GM21619 (cell line): Measurements from ENCODE around the gene RAB19.
"Not testable (repeated sequence)": the region's sequence is repeated elsewhere in the genome, so short reads cannot be mapped to it uniquely, and the experiment has no call there.

Experiments
- ATAC-seq: cut with Tn5 transposase; IDR thresholded peaks from one replicate; pipeline ENCODE4 v1.9.1; 2021; ENCODE audit not compliant: unreplicated experiment

The RAB19 gene

GRCh38 chr7:140400381-140400780 lies 3.5 kb upstream of the RAB19 start:
- no peak for ATAC-seq

DNA sequence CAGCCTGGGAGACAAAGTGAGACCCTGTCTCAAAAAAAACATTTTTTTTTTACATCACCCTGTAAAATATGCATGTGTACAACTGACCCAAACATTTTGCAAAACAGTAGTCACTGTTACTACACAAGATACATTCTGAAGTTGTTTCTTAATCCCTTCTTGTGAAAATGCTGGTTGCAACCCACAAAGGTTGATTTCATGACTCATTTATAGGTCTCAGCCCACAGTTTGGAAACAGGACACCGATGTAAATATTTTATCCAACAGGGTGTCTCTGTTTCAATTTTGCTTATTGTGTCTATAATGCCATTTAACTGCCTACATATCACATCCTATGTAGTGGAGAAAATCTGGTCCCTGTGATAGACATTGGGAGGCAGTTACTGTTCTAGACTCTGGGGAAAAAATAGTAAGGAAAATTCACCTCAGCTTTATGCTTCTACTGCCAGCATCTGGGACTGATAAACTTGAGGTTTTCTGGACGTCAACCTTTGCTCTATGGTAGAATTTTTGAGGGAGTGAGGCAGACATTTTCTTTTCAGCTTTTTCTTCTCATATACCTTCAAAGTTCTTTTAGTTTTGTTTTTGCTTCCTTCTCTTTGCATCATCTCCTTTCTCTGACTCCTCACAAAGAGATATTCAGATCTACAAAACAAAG lies 1.6 kb upstream of the RAB19 start:
- no peak for ATAC-seq

GRCh38 chr7:140404565-140405065 lies 757 bp downstream of the RAB19 start:
- ATAC-seq: no peak

DNA sequence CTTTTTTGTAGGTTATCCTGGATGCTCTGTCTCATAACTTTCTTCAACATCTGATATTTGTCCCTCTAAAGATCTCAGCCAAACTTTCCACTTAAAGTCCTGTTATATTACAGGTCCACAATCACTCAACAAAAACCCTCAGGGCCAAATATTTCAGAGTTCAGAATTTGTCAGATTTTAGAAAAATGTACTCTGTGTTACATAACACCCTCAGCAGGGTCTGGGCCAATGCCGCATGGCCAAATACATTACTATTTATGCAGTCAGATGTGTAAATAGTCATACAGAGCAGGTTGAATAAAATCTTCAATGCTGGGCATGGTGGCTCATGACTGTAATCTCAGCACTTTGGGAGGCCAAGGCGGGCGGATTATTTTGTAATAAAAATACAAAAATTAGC lies 11.5 kb downstream of the RAB19 start:
- ATAC-seq: no peak

GRCh38 chr7:140415816-140416215 lies 12.0 kb downstream of the RAB19 start:
- ATAC-seq: not testable (repeated sequence)

- ATAC-seq: no peak
Measured at GRCh38 chr7:140416560-140416959, 12.7 kb downstream of the RAB19 start.

- no peak for ATAC-seq
Measured at GRCh38 chr7:140417456-140418155, 13.7 kb downstream of the RAB19 start.

- not testable (repeated sequence) for ATAC-seq
Measured at GRCh38 chr7:140418156-140418472, 14.3 kb downstream of the RAB19 start.

DNA sequence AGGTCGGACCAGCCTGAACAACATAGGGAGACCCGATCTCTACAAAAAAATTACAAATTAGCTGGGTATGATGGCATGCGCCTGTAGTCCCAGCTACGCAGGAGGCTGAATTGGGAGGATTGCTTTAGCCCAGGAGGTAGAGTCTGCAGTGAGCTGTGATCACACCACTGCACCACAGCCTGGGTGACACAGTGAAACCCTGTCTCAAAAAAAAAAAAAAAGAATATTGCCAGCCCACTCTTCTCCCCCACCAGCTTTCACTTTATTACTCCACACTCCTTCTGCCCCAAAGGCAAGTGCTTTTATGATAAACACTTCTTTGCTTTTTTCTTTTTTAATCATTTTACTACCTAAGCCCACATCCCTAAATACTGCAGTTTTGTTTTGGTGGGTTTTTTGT lies 14.8 kb downstream of the RAB19 start:
- no peak for ATAC-seq

DNA sequence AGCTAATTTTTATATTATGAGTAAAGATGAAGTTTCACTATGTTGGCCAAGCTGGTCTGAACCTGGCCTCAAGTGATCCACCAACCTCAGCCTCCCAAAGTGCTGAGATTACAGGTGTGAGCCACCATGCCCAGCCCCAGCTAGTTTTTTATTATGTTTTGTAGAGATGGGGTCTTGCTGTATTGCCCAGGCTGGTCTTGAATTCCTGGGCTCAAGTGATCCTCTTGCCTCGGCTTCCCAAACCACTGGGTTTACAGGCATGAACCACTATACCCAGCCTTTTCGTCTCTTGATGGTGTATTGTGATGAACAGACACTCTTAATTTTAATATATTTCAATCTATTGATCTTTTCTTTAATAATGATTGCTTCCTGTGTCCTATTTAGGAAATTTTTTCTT lies 17.7 kb downstream of the RAB19 start:
- ATAC-seq: no peak

DNA sequence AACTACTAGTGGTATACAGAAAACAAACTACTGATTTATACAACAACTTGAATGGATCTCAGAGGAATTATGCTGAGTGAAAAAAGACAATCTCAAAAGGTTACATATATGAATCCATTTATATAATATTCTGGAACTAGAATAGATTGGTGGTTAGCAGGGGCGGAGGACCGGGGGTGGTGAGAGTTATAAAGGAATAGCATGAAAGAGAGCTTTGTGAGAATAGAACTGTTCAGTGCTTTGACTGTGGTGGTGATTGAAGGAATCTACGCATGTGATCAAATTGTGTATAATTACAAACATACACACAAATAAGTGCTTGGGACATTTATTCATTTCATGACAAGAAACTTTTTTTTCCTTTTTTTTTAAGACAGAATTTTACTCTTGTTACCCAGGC lies 19.6 kb downstream of the RAB19 start:
- no peak for ATAC-seq

GRCh38 chr7:140425718-140426117 lies 21.9 kb downstream of the RAB19 start:
- ATAC-seq: no peak

DNA sequence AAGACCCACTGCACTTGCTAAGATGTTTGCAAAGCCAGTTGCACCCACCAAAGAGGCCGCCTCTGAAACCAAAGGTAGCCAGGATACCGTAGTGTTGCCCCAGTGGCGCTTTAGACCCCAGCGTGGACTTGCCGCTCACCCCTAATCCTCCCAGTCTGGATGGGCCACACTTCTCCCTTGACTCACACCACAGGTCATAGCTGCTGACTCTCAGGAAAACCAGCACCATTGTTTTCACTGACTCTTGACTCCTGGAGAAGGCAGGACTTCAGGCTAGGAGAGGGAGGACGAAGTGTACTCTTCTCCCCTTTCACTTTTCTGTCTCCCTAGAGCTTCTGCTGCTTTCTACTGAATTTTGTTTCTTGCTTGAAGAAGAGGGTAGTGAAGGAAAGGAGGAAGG lies 22.3 kb downstream of the RAB19 start:
- no peak for ATAC-seq

DNA sequence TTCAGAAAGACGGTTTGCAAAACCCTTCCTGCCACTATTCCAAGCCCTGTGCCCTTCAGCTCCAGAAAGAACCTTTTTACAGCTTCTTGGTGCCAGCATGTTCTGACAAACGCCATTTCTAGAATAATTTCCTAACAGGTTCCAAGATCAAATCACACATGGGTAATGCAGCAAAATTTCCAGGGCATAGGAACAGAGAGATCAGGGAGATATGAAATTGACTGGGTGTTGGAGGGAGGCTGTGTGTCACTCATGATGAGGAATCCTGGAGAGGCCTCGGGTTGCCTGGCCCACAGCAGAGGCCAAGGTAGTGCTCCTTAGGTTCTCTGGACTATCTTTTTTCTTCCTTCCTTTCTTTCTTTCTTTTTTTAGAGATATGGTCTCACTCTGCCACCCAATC lies 29.5 kb downstream of the RAB19 start:
- ATAC-seq: no peak

DNA sequence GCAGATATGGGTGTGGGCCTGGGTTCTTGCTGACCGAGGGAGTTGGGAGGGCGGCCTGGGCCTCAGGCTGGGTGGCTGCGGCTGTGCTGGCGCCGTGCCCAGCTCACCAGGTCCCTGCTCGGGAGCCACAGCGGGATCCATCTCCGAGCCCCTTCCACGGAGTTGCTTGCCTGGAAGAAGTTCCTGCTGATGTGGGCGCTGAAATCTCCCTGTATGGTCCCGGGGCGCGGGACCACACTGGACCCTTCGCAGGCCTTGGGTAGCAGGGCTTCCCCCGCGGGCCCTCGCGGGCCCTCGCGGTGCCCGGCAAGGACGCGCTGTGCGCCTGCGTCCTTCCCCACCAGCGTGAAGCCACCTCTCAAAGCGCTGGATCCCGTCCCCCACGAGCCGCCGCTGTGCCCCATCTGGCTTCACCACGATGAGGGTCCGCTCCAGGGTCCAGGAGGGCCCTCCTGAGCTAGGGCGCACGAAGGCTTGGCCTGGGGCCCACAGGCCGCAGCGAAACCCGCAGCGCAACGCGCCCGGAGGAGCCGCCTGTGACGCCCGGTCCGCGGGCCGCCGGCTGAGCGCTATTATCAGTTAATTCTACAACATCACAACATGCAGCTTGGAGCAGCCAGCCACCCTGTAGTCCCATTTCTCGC lies 31.5 kb downstream of the RAB19 start:
- no peak for ATAC-seq

GRCh38 chr7:140439359-140439758 lies 35.5 kb downstream of the RAB19 start:
- no peak for ATAC-seq

GRCh38 chr7:140440593-140440992 lies 36.7 kb downstream of the RAB19 start:
- no peak for ATAC-seq

GRCh38 chr7:140441519-140441918 lies 37.7 kb downstream of the RAB19 start:
- no peak for ATAC-seq

DNA sequence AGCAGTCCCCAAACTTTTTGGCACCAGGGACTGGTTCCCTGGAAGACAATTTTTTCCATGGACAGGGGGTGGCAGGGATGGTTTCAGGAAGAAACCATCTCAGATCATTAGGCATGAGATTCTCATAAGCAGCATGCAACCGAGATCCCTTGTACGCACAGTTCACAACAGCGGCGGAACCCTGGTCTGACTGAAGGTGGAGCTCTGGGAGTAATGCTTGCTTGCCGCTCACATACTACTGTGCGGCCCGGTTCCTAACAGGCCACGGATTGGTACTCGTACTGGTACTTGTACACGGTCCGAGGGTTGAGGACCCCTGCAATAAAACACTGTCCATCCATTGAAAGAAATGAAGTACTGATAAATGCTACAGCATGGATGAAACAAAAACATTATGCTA lies 42.6 kb downstream of the RAB19 start:
- no peak for ATAC-seq

- ATAC-seq: no peak
Measured at GRCh38 chr7:140447841-140448240, 44.0 kb downstream of the RAB19 start.

- ATAC-seq: no peak
Measured at GRCh38 chr7:140448781-140449480, 45.1 kb downstream of the RAB19 start.

- ATAC-seq: no peak
Measured at GRCh38 chr7:140451716-140452115, 47.9 kb downstream of the RAB19 start.
